Stomach smooth muscle (tissue), 2 donors: Measurements from ENCODE around the gene COG5.

Experiments used
- H3K27ac ChIP-seq: one replicate; pipeline ENCODE4 v1.7.0; 2013; ENCODE audit warnings: mild to moderate bottlenecking, low read length, inconsistent platforms
- H3K27me3 ChIP-seq, 2 donors: one replicate each; pipeline ENCODE4 v1.7.0; 2013; ENCODE audit warnings: low read length in 2 of 2; ENCODE audit not compliant: insufficient read depth in 2 of 2, control insufficient read depth in 1 of 2
- H3K36me3 ChIP-seq, 2 donors: one replicate each; pipeline ENCODE4 v1.7.0; 2013; ENCODE audit warnings: low read length in 2 of 2; ENCODE audit not compliant: control insufficient read depth in 2 of 2, insufficient read depth in 2 of 2
- H3K4me1 ChIP-seq: one replicate; pipeline ENCODE4 v1.7.0; 2013; ENCODE audit warnings: low read length; ENCODE audit not compliant: control insufficient read depth, insufficient read depth
- H3K4me3 ChIP-seq, 2 donors: one replicate each; pipeline ENCODE4 v1.7.0; 2013; ENCODE audit warnings: low read length in 2 of 2
- H3K9ac ChIP-seq, 2 donors: one replicate each; pipeline ENCODE4 v1.7.0; 2013; ENCODE audit warnings: low read length in 2 of 2, mild to moderate bottlenecking in 1 of 2
- H3K9me3 ChIP-seq, 2 donors: one replicate each; pipeline ENCODE4 v1.7.0; 2013; ENCODE audit warnings: low read length in 2 of 2; ENCODE audit not compliant: control insufficient read depth in 2 of 2
- donor health status: healthy.
- donor health status: Pancreatic carcinoma.

The COG5 gene

GRCh38 chr7:107394831-107395230 lies 168.9 kb downstream of the COG5 start:
- no peaks in the 10 kb centered on the region for H3K4me1 ChIP-seq
- H3K4me3 ChIP-seq, result no peak overlapping the region
- H3K9ac ChIP-seq, result no peak overlapping the region
- H3K9me3 ChIP-seq, result no peaks in the 10 kb centered on the region
- H3K27me3 ChIP-seq, result no peaks in the 10 kb centered on the region
- H3K27ac ChIP-seq, result no peak overlapping the region
- no peaks in the 10 kb centered on the region for H3K36me3 ChIP-seq

GRCh38 chr7:107394276-107394675 lies 169.4 kb downstream of the COG5 start:
- H3K9ac ChIP-seq, result no peak overlapping the region
- H3K4me3 ChIP-seq, result no peak overlapping the region
- H3K36me3 ChIP-seq, result no peaks in the 10 kb centered on the region
- no peak overlapping the region for H3K27ac ChIP-seq
- no peaks in the 10 kb centered on the region for H3K9me3 ChIP-seq
- H3K27me3 ChIP-seq, result no peaks in the 10 kb centered on the region
- H3K4me1 ChIP-seq, result no peaks in the 10 kb centered on the region

- H3K4me1 ChIP-seq, result no peaks in the 10 kb centered on the region
- H3K27me3 ChIP-seq, result no peaks in the 10 kb centered on the region
- no peaks in the 10 kb centered on the region for H3K36me3 ChIP-seq
- H3K9me3 ChIP-seq, result no peaks in the 10 kb centered on the region
- H3K4me3 ChIP-seq, result no peak overlapping the region
- no peak overlapping the region for H3K27ac ChIP-seq
- no peak overlapping the region for H3K9ac ChIP-seq
Measured at GRCh38 chr7:107392830-107393229, 170.9 kb downstream of the COG5 start.

GRCh38 chr7:107390916-107391315 lies 172.8 kb downstream of the COG5 start:
- Histone ChIP-seq H3K9me3 (no peaks in the 10 kb centered on the region), H3K36me3 (no peaks in the 10 kb centered on the region), H3K4me3 (no peak overlapping the region), H3K4me1 (peaks cover 2% of the 10 kb centered on the region), H3K27ac (no peak overlapping the region), H3K27me3 (no peaks in the 10 kb centered on the region), H3K9ac (no peak overlapping the region)

- H3K36me3 ChIP-seq, result no peaks in the 10 kb centered on the region
- no peak overlapping the region for H3K27ac ChIP-seq
- H3K9ac ChIP-seq, result no peak overlapping the region
- H3K9me3 ChIP-seq, result no peaks in the 10 kb centered on the region
- H3K27me3 ChIP-seq, result no peaks in the 10 kb centered on the region
- H3K4me1 ChIP-seq, result peaks cover 2% of the 10 kb centered on the region
- H3K4me3 ChIP-seq, result no peak overlapping the region
Measured at GRCh38 chr7:107388604-107389003, 175.1 kb downstream of the COG5 start.

- no peaks in the 10 kb centered on the region for H3K36me3 ChIP-seq
- peaks cover 2% of the 10 kb centered on the region for H3K4me1 ChIP-seq
- H3K4me3 ChIP-seq, result no peak overlapping the region
- no peak overlapping the region for H3K27ac ChIP-seq
- no peaks in the 10 kb centered on the region for H3K27me3 ChIP-seq
- H3K9ac ChIP-seq, result no peak overlapping the region
- H3K9me3 ChIP-seq, result no peaks in the 10 kb centered on the region
Measured at GRCh38 chr7:107387573-107388219, 176.0 kb downstream of the COG5 start.

- Histone ChIP-seq H3K27ac (no peak overlapping the region), H3K4me3 (no peak overlapping the region), H3K9ac (no peak overlapping the region)
Measured at GRCh38 chr7:107387128-107387527, 176.6 kb downstream of the COG5 start.

GRCh38 chr7:107386548-107387102 lies 177.1 kb downstream of the COG5 start:
- Histone ChIP-seq H3K4me1 (peaks cover 2% of the 10 kb centered on the region), H3K9me3 (no peaks in the 10 kb centered on the region), H3K36me3 (no peaks in the 10 kb centered on the region), H3K4me3 (no peak overlapping the region), H3K9ac (no peak overlapping the region), H3K27me3 (no peaks in the 10 kb centered on the region), H3K27ac (no peak overlapping the region)

More at GRCh38 chr7:107387128-107387527, 176.6 kb downstream of the COG5 start:
- Histone ChIP-seq H3K4me1 (peaks cover 2% of the 10 kb centered on the region), H3K9me3 (no peaks in the 10 kb centered on the region), H3K36me3 (no peaks in the 10 kb centered on the region), H3K27me3 (no peaks in the 10 kb centered on the region)

GRCh38 chr7:107384025-107384424 lies 179.7 kb downstream of the COG5 start:
- H3K27ac ChIP-seq, result no peak overlapping the region
- H3K27me3 ChIP-seq, result no peaks in the 10 kb centered on the region
- H3K9ac ChIP-seq, result no peak overlapping the region
- no peak overlapping the region for H3K4me3 ChIP-seq
- no peaks in the 10 kb centered on the region for H3K9me3 ChIP-seq
- H3K4me1 ChIP-seq, result peaks cover 2% of the 10 kb centered on the region
- no peaks in the 10 kb centered on the region for H3K36me3 ChIP-seq

- no peaks in the 10 kb centered on the region for H3K27me3 ChIP-seq
- no peak overlapping the region for H3K27ac ChIP-seq
- H3K4me3 ChIP-seq, result no peak overlapping the region
- no peak overlapping the region for H3K9ac ChIP-seq
- H3K9me3 ChIP-seq, result no peaks in the 10 kb centered on the region
- peaks cover 2% of the 10 kb centered on the region for H3K4me1 ChIP-seq
- no peaks in the 10 kb centered on the region for H3K36me3 ChIP-seq
Measured at GRCh38 chr7:107383203-107383602, 180.5 kb downstream of the COG5 start.

GRCh38 chr7:107381453-107381852 lies 182.3 kb downstream of the COG5 start:
- no peak overlapping the region for H3K4me3 ChIP-seq
- no peaks in the 10 kb centered on the region for H3K27me3 ChIP-seq
- no peaks in the 10 kb centered on the region for H3K9me3 ChIP-seq
- no peak overlapping the region for H3K27ac ChIP-seq
- no peaks in the 10 kb centered on the region for H3K4me1 ChIP-seq
- no peaks in the 10 kb centered on the region for H3K36me3 ChIP-seq
- no peak overlapping the region for H3K9ac ChIP-seq
